RKO (cell line): Measurements from ENCODE around the gene TBCEL.
"Not testable (repeated sequence)": the region's sequence is repeated elsewhere in the genome, so short reads cannot be mapped to it uniquely, and the experiment has no call there.

Source experiments
- DNase-seq: peaks from one replicate; pipeline ENCODE4 v3.0.0-alpha.2; 2016; ENCODE audit warnings: low spot score

The TBCEL gene

DNA sequence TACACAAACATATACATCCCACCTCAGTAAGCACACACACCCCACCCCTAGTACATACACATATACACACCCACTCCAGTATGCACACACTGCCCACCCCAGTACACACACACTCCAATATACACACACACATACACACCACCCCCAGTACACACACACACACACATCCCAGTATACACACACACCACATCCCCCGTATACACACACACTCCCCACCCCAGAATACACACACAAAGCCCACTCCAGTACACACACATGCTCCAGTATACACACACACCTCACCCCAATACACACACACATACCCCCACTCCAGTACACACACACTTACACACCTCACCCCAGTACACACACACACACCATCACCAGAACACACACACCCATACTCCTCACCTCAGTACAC is 84.5 kb downstream of the TBCEL start:
- no peak for DNase-seq

DNA sequence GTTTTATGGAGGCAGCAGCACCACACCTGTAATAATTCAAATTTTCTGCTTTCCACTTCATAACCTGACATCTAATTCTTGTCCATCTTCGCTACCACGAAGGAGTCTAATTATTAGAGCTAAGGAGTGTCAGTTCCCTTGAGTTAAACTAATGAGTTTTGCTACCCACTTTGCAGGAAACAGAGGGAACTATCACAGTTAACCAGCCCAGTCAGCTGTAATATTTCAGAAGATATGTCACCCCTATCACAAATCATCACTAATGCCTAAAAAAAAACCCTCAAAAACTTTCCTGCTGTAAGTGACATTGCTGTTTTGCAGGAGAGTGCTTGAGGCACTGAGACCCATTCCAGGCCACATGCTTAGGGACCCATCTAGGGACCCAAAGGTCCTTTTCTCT is 85.6 kb downstream of the TBCEL start:
- no peak for DNase-seq

DNA sequence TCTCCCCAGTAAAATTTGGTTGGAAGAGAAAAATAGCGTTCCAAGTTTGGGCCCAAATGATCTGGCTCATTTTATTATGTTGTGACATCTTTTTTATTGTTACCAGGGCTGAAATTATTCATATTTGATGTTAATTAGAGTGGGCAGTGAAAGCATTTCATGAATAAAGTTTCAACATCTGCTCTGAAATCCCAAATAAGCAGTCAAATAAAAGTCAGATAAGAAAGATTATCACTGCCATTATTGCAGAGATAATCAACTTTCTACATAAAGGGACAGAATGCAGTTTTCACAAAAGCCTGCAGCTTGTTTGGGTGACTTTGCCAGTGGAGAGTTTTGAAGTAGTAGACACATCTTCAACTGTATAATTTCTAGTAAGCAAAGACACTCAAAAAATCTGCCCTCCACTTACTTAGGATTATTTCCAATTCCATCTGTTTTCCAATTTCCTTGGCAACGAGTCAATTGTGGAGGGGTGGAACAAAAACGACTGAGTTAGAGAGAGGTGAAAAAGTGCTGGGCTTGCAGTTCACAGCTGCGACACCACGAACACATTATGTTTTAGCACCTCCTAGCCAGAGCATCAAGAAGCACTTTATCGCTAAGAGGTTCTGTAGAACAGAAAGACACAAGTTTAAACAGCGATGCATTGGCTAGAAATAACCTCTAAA is 86.1 kb downstream of the TBCEL start:
- DNase-seq, result no peak

DNA sequence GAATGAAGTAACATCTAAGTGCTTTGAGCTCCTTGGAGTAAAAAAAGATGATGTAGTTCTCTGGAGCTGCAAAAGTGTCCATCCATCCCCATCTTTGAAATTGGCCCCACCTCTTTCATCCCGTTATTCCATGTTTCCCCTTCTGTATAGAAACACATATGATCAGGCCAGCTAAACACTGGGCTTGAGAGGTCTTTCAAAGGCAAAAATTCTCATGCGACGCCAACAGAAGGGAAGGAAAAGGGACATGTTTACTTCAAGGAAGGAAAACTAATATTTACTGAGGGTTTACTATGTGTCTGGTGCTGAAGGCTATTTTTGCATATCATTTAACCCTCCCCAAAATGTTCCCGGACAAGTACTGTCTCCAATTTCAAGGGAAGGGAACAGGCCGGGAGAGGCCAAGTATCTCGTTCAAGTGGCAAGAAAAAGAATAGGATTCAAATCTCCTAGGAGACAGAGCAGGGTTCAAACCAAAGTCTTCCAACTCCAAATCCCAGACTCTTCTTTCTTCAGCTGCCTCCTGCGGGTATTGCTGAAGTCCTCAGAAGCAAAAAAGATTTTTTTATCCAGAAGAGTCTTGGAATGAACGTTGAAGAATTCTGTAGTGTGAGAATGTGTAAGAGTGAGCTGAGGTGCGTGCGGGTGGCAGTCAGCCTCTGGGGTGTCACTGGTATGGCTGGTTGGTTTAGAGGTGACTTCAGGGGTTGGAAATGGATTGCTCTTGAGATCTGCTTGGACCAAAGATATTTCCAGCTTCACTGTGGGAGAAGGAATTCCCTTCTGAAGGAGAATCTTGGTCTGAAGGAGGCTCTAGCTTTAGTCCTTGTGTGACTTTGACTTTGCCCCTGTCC is 87.2 kb downstream of the TBCEL start:
- no peak for DNase-seq

DNA sequence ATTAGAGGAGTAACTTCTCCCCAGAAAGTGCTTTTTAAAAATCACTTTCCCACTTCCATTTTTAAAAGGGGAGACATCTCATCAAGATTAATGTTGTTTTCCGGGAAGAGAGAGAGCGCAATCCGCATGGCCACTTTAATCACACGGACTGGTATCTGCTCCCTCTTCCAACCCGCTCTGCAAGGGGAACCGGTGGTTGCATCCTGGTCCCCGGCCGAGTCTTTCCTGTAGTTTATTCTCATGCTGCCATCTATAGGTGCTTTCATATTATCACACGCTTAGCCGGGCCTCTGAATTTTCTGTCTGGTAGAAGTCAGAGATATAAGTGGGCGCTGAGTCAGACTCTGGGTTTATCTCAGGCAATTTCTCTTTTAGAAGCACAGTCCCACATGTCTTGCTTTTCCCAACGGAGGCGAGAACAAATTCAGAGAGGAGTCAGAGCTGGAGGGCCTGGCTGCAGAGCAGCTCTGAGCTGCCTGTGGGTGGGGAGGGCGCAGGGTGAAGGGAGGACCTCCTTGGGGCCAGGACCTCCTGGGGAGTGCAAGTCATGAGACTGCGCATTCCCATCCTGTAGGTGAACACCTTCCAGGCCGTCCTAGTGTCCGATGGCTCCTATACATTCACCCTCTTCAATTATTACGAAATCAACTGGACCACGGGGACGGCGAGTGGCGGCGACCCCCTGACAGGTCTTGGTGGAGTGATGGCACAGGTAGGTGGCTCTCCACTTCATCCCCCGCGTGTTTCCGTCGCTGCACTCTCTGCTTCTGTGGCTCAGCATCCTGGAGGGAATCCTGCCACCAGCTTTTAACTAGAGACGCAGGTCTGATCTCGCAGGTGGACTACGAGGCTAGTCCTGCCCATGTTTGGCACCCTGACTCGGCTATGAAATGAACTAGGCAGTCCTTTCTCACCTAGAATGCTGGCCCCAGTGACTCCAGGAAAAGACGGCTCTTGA is 88.9 kb downstream of the TBCEL start:
- DNase-seq, result peak; percentile 84

DNA sequence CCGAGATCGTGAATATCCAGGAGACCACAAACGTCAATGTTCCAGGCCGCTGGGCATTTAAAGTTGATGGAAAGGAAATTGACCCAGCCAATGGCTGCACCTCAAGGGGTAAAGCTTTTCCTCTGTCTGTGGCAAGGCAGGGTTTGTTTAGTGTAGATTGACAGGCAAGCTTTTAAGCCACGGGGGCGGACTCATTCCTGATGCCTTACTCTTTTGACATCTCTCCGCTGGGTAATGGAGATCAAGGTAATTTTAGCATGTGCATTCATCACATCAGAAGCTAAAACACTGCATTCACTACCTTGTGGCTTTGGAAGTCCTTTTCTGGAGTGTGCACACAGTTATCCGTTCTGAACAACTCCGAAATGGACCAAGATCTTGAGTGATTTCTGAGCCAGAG is 89.7 kb downstream of the TBCEL start:
- DNase-seq, result no peak

DNA sequence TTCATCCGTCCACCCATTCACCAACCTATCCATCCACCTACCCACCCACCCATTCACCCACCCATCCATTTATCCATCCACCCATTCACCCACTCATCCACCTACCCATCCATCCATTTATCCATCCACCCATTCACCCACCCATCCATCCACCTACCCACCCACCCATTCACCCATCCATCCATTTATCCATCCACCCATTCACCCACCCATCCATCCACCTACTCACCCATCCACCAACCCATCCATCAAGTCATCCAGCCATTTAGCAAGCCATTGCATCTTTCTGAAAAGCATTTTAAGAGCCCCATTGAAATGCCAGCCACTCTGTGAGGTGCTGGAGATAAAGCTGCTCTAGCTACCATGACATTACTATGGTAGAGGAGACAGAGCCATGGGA is 91.1 kb downstream of the TBCEL start:
- not testable (repeated sequence) for DNase-seq

DNA sequence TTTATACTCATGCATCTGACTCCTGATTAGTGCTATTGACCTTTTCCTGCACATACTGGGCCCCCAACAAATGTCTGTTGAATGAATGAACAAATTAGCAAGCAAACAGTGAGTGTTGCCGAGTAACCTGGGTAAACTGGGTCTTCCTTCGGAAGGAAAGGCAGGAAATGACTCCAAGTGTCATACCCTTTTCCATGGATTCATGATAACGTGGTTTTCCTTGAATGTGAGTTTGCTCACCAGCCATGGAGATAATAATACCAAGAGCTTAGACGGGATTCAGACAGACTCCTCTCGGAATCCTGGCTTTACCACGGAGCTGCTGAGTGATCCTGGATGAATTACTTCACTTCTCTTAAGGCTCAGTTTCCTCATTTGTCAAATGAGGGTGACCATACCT is 93.9 kb downstream of the TBCEL start:
- DNase-seq, result no peak

DNA sequence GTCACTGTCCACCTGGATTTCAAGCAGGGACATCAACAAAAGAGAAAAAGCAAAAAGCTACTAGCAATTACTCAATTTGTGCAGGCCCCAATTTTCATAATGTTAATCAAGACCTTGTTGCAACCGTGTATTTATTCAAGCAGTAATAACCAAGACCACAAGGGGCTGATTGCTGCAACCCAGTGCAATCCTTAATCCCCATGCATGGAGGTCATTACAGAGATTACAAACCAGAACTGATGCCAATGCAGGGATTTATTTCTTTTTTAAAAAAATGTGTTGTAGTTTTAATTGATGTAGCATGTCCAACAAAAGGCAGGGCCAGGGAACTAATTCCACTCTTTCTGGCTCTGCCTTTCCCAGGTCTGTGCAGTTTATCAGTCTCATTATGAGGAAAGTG is 95.5 kb downstream of the TBCEL start:
- DNase-seq, result no peak

DNA sequence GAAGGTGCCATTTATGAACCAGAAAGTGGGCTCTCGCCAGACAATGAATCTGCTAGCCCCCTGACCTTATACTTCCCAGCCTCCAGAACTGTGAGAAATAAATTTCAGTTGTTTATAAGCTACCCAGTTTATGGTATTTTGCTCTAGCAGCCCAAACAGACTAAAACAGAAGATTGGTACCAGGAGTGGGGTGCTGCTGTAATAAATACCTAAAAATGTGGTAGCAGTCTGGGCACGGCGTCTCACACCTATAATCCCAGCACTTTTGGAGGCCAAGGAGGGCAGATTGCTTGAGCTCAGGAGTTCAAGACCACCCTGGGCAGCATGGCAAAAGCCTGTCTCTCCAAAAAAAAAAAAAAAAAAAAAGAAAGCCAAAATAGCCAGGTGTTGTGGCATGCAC is 98.4 kb downstream of the TBCEL start:
- DNase-seq, result no peak

DNA sequence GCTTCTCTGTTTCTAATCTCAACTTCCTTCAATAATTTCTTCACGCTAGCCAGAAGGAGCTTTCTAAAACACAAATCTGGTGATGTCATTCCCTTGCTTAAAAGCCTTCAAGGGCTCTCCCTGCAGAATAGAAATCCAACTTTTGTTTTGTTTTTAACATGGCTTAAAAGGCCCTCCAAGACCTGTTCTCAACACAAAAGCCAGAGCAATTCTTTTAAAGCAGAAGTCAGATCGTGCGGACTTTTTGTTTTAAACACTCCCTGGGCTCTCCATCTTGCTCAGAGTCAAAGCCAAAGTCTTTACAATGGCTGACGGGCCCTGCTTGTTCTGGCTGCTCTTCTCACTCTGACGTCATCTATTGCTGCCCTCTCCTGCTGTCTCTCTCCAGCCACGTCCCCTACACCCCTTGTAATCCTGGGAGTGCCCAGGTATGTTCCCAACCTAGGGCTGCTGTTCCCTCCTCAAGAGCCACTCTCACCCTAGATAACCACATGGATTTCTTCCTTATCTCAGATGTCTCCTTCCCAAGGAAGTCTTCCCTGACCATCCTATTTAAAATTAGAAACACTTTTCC is 99.7 kb downstream of the TBCEL start:
- no peak for DNase-seq

DNA sequence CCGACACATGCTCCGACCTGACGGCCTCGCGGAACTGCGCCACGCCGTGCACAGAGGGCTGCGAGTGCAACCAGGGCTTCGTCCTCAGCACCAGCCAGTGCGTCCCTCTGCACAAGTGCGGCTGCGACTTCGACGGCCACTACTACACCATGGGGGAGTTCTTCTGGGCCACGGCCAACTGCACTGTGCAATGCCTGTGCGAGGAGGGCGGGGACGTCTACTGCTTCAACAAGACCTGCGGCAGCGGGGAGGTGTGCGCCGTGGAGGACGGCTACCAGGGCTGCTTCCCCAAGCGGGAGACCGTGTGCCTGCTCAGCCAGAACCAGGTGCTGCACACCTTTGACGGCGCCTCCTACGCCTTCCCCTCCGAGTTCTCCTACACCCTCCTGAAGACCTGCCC is 103.9 kb downstream of the TBCEL start:
- DNase-seq, result no peak

DNA sequence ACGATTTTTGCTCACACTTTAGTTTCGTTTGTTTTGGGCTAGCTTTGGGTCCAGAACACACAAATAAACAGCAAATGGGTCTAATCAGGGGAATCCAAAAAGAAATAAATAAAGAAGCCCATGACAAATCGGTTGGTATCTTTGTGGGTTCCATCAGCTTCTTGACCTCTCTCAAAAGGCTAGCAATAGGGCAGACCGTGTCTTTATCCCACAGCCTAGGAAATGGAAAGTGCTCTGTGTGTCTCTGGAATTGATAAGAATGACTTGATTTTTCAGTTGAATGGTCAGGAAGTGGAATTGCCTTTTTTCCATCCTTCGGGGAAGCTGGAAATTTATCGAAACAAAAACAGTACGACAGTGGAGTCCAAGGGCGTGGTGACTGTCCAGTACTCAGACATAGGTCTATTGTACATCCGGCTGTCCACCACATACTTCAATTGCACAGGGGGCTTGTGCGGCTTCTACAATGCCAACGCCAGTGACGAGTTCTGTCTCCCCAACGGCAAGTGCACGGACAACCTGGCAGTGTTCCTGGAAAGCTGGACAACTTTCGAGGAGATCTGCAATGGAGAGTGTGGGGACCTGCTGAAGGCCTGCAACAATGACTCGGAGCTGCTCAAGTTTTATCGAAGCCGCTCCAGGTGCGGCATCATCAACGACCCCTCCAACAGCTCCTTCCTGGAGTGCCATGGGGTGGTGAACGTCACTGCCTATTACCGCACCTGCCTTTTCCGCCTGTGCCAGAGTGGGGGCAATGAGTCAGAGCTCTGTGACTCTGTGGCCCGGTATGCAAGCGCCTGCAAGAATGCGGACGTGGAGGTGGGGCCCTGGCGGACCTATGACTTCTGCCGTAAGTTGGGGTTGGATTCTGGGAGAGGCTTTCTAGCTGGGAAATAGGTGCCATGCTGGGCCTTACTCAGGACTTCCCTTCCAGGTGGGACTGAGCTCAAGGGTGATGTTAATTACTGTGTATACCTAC is 105.7 kb downstream of the TBCEL start:
- DNase-seq, result no peak

DNA sequence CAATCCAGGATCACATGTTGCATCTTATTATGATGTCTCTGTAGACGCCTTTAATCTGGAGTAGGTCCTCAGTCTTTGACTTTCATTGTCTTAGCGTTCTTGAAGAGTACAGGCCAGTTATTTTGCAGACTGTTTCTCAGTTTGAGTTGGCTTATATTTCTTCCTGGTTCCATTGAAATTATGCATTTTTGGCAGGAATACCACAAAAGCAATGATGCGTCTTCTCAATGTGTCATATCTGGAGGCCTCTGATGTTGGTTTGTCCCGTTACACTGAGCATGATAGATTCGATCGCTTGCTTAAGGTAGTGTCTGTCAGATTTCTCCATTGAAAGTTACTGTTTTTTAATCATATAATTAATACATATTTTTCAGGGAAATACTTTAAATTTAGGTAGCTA is 107.8 kb downstream of the TBCEL start:
- no peak for DNase-seq

DNA sequence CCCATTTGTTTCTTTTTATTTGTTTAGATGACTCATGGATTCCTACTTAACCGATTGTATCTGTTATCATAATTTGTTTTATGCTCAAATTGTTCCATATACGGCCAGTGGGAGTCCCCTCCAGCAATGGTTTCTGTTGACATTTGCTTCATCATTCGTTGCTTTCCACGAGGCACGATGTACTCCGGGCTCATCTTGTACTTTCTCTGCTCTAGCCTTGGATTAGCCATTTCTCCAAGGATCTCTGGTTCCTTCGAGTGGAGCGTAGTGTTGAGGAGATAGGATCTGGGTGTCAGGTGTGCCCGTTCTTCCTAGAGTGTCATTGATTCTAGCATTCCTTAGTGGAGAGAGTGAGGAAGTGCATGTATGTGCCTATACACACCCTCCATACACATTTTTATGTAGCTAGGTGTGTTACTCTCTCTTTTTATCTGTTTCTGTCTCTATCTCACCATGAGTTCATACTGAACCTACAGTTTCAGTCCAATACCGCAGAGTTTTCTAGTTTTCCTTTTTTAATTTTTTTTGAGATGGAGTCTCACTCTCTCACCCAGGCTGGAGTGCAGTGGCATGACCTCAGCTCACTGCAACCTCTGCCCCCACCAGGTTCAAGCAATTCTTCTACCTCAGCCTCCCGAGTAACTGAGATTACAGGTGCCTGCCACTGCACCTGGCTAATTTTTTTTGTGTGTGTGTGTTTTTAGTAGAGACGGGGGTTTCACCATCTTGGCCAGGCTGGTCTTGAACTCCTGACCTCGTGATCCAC is 108.5 kb downstream of the TBCEL start:
- no peak for DNase-seq

DNA sequence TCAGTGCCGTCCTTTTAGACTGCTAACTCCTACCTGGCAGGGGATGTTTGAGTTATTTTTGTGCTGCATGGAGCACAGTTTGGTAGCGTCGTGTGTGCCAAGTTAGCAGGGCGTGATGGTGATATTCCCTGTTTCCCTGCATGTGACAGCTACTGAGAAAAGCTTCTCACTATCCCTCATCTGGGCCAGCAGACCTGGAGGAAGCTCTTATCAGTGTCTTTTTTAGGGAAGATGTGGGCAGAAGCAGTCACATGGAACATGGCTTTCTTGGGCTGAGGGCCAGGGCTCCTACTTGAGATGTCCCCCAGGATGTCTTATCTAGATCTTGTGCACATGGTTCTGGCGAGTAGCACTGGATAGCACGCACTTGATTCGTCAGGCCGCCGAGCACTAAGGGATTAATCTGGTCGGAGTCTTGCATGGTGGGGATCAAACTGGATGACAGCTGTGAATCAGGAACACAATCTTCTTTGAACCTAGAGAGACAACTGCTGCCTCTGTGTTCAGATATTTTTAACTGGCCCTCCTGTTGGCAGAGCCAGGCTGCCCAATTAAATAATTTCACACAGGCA is 110.9 kb downstream of the TBCEL start:
- no peak for DNase-seq

DNA sequence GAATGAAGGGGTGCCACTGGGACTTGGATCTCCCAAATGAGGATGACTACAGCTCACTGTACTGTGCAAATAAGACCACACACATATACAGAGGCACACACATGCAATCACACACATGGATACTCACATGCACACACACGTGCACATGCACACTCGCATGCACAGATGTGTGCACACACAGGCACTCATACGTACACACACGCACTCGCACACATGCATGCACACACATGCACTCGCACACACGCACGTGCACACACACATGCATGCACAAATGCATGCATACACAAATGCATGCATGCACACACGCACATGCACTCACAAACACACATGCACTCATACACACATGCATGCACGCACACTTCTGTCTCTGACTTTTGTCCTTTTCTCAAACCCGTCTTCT is 113.1 kb downstream of the TBCEL start:
- no peak for DNase-seq

DNA sequence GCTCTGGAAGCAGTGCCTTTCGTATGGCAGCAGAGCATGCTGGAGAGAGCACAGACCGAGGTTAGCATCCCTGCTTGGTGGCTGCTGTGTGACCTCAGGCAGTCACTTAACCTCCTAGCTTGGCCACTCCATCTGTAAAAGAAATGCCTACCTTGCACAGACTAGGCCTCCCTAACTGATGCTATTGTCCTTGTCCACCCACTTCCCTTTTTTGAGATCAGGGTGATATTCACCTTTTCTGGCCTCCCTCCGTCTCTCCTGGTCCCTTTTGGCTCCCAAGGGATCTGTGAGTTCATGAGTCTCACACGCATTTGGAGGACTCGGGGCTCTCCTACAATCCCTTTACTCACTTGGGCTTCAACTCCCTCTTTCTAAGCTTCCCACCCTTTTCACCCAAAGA is 114.4 kb downstream of the TBCEL start:
- no peak for DNase-seq

DNA sequence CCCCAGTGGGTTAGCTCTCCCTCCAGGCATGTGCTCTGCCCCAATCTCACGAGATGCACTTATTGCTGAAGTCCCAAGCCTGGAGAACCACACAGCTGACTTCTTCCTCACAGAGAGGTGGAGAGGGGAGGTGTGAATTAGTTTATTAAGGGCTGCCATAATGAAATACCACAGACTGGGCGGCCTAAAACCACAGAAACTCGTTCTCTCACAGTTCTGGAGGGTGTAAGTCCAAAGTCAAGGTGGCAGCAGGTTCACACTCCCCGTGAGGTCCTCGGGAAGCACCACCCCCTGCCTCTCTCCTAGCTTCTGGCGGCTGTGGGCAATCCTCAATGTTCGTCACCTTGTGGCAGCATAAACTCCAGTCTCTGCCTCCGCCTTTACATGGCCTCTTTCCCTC is 116.5 kb downstream of the TBCEL start:
- no peak for DNase-seq
